Dermis microvascular lymphatic vessel endothelial cell (primary cell): ENCODE results near the gene VPS35. TPM values are rescaled to one million over a fixed set of nuclear protein-coding genes. Genes with fewer than 3 reads are reported as not detected.
"Not testable (repeated sequence)": the region's sequence is repeated elsewhere in the genome, so short reads cannot be mapped to it uniquely, and the experiment has no call there.

Experiments
- DNase-seq, 2 donors: peaks; one replicate each; pipeline versions ENCODE4 v3.0.0 to v3.0.0-alpha.2; 2010; ENCODE audit warnings: low read depth in 2 of 2
- total RNA-seq: library from RNA; depleted of rRNA; stranded (reverse); fragments of >200 nt; gene quantifications from 2 replicates; pipeline ENCODE4 v1.2.1, GENCODE V29; 2014

VPS35 gene
- total RNA-seq, 1 donor from 2014 or later = 73.9 TPM

DNA sequence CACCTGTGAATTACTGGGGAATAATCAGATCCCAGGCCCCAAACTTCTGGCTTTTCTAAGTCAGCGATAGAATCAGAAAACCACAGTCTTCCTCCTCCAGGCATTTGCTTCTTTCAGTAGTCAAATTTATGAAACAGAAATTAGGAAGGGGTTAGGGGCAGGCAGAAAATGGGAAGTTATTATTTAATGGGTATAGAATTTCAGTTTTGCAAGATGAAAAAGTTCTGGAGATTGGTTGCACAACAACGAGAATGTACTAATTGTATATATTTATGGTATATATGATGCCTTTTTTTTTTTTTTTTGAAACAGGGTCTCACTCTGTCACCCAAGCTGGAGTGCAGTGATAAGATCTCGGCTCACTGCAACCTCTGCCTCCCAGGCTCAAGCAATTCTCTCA, 23.9 kb upstream of the VPS35 start:
- DNase-seq = no peak

DNA sequence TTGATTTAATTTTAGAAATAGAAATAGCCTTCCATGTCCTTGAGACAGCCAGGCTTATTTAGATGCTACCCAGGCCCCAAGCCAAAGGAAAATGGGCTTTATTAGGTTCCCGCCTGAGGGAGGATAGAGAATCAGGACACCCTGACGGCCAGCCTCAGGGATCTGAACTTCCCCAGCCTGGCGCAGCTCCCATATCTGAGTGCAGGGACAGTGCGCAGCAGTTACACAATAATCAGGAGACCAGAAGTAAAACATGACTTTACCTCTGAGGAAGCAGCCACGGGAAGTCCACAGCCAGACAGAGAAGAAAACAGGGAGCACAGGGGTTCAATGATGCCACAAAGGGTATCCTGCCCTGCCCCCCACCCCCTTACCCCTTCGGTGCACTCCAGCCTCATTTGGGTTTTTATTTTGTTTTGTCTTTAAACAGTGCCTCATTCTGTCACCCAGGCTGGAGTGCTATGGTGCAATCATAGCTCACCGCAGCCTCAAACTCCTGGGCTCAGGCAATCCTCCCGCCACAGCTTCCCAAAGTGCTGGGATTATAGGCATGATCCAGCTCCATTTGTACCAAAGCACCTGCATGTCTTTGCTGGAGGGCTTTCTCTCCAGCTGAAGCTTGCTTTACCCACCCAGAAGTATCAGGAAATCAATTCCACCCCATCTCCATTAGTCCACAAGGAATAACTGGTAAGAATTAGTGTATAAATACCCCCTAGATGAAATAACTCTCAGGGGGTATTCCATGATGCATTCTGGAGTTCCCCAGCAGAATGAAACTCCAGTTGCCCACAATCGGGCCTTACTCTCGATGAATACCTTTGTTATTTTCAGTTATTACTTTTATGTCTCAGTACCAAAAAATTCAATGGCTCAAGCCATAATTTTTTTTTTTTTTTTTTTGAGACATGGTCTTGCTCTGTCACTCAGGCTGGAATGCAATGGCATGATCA, 22.4 kb upstream of the VPS35 start:
- no peak for DNase-seq

DNA sequence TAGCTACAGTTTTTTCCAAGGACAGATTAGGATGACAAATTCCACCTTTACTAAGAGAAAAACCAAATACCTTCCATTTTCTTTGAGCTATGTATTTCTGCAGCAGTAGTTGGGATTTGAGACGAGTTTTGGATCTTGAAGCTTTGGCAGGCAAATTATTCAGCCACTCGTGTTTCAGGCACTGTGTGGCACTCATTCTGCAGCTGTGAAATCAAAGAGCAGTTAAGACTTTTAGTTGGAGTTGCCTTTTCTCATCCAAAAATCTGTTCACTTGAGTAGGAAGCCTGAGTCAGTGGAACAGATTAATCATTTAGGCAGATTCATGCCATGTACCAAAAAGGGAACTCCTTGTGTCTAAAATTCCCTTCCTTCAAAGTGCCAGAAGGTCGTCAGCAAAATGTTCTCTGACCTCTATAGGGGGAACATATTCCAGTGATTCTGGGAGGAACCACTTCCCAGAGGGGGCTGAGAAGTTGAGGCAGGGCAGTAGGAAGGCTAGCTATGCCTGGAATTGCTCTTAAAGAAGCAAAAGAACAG, 20.6 kb upstream of the VPS35 start:
- DNase-seq = no peak

DNA sequence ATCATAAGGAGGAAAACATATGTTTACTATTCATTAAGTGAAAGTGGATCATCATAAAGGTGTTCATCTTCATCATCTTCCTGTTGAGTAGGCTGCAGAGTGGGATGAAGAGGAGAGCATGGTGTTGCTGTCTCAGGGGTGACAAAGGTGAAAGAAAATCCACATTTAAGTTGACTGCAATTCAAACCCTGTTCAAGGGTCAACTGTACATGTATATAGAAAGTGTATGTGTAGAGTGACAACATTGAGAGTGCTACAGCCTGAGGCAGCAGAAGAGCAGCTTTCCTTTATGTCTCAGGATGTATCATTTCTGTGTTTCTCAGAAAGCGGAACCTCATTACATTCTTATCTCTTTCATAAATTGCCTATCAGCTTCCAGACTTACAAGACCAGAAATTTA, 17.7 kb upstream of the VPS35 start:
- no peak for DNase-seq

DNA sequence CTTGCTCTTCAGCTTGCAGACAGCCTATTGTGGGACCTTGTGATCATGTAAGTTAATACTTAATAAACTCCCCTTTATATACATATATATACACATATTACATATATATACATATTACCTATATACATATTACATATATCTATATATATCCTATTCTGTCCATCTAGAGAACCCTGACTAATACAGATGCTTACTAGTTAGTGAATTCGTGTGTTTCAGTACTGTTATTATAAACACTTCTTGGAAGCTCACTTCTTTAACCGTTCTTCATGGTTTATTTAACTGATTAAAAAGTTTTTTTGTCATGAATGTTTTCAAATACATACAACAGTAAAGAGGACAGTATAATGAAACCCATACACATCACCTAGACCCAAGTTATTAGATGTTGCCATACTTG, 13.1 kb upstream of the VPS35 start:
- DNase-seq = no peak

DNA sequence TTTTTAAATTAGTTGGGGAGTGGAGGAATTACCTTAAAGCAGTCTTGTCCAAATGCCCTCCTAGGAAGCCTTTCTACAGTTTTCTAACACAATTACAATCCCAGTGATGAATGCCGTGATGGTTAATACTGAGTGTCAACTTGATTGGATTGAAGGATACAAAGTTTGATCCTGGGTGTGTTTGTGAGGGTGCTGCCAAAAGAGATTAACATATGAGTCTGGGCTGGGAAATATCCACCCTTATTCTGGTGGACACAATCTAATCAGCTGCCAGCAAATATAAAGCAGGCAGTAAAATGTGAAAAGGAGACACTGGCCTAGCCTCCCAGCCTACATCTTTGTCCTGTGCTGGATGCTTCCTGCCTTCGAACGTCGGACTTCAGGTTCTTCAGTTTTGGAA, 12.6 kb upstream of the VPS35 start:
- DNase-seq = no peak

DNA sequence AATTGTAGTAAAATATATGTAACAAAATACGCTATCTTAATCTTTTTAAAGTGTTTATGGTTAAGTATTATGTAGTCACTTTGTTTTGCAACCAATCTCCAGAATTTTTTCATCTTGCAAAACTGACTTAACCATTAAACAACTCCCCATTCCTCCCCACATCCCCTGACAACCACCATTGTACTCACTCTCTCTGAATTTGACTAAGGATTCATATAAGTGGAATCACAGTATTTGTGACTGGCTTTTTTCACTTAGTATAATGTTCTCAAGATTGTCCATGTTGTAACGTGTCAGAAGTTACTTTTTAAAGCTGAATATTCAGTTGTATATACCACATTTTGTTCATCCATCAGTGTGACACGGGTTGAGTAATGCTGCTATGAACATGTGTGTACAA, 11.1 kb upstream of the VPS35 start:
- DNase-seq = no peak

DNA sequence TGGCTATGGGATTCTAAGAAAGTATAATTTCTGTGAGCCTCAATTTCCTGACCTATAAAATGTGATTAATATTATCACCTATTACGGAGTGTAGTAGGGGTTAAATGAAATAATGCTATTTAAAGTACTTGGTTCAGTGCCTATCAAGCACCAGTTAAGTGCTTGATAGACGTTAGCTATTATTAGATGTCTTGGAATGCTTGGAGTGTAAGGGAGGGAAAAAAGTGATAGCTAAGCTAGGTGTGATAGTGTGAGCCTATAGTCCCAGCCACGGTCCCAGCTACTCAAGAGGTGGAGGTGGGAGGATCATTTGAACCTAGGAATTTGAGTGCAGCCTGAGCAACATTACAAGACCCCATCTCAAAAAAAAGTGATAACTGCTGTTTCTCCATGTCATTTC, 8.0 kb upstream of the VPS35 start:
- DNase-seq = no peak

DNA sequence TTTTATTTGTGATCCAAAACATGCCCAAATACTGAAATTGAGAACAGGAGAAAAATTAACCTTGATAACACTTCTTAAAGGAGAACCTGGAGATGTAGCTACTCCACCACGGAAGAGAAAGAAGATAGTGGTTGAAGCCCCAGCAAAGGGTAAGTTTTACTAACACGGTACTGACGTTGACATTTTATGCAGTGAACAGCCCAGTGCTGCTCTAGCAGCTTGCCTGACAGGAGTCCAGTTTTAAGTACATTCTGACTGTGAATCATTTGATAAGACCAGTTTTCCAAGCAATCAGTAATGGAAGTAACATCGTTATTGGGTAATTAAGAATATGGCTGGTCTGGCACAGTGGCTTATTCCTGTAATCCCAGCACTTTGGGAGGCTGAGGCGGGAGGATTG, 7.0 kb upstream of the VPS35 start:
- no peak for DNase-seq

DNA sequence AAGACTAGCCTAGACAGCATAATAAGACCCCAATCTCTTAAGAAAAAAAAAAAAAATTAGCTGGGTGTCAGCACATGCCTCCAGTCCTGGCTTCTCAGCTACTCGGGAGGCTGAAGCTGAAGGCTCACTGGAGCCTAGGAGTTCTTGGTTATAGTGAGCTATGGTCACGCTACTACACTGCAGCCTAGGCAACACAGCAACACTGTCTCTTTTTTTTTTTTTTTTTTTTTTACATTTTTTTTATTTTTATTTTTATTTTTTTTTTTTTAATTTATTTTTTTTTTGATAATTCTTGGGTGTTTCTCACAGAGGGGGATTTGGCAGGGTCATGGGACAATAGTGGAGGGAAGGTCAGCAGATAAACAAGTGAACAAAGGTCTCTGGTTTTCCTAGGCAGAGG, 4.6 kb upstream of the VPS35 start:
- no peak for DNase-seq

DNA sequence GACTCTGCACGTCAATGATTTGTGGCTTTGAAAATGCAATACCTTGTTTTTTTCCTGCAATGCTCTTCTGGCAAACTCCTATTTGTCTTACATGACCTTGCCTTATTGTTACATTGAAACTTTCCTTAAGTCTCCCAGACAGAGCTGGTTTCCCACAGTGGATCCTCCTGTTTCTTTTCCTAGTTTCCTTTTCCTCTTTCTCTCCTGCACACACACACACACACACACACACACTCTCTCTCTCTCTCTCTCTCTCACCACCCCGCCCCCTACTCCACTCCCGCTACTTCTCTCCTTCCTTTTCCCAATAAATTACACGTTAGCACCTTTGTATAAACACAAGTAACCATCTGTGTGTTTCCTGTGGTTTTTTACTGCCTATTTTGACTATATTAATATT, 2.7 kb upstream of the VPS35 start:
- DNase-seq = peak in 1 of 2 donors; percentile 40

DNA sequence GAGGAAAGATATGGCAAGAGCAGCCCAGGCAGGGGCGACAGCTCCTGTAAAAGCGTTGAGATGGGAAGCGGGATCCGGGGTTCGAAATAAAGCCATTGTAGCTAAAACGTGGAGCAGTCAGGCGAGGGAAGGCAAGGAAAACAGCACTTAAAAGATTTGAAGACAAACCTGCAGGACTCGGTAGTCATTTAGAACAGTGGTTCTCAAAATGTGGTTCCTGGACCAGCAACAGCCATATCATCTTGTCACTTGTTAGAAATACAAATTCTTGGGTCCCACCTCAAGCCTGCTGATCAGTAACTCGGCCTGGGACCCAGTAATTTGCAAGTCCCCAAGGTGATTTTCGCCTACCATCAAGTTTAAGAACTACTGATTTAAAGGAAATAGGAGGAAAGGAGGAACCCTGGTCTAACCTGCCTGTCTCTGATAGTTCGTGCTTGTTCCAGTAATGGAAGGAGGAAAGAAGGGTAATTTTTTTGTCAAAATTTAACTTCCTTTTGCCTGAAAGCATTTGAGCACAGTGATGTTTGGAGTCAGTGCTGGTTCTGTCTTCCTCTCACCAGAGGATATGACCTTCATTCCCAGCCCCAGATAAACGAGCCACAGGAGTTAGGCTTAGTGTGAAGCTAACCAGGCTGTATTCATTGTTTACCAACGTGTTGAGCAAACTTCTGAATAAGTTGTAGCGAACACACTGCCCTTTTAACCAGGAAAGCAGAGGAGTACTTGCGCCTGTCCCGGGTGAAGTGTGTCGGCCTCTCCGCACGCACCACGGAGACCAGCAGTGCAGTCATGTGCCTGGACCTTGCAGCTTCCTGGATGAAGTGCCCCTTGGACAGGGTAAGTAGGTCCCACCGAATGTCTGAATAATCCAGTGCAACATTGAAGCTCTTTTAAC, 1.6 kb upstream of the VPS35 start:
- DNase-seq = peak in 1 of 2 donors; percentile 55

DNA sequence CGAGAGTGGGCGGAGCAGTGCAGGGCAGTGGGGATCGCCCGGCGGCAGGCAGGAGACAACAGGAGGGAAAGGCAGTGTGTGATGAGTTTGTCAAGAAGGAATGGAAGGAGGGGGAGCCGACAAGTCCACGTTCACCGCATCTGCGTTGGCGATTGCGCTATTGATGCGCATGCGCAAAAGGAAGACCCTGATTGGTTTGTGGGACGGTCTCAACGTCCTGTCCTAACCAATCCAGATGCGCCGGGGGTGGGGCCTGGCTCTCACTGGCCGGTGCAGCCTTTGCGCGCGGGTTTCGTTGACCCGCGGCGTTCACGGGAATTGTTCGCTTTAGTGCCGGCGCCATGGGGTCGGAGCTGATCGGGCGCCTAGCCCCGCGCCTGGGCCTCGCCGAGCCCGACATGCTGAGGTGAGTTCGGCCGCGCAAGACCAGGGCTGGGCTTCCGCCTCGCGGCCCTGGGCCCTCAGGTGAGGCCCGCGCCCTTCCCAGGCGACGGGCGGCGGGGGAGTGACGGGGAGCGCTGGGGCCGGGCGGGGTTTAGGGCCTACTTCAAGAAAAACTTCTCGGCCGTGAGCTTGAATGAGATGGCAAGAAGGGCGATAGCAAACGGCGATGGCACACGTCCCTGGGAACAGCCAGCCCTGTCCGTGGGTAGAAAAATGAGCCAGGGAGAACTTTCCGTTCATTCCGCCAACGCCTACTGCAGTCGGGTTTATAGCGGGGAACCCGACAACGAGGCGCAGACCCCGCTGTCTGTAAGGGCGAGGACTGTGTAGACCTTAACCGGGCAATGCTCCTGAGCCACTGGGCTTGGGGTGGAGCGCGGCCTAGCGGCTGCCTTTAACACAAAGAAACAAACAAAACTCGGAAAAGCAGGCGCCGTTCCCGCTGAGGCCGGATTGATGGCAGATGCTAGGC, 645 bp upstream of the VPS35 start, which contains the start of gene ORC6:
Gene ORC6 (plus strand): TSS at position 295 of the 916 bp plus-strand sequence. CDS start 47 bp downstream, at position 342.
- peak; percentile 90 to 96 for DNase-seq

DNA sequence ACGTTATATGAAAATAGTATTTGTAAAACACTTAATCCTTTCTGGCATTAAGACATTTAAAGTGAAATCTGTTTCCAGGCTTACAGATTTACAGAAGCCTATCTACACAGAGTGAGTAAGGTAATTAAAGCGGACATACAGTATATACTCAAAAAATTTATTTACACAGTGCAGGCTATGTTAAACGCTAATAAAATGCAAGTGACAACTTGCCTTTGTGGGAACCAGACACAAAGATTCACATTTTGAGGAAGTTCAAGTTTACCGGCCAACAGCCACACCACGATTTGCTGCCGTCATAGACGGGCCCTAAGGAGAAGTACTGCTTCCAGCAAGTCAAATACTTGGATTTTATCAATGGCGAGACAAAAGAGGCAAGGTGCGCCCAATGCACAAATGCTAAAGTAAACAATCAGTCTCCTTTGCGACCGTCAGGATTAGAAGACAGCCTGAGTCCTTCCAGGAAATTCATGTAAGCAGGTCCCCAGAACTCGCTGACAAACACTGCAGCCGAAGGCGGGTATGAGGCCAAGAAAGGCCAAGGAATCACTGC, 801 bp downstream of the VPS35 start:
- peak in 1 of 2 donors; percentile 26 for DNase-seq

DNA sequence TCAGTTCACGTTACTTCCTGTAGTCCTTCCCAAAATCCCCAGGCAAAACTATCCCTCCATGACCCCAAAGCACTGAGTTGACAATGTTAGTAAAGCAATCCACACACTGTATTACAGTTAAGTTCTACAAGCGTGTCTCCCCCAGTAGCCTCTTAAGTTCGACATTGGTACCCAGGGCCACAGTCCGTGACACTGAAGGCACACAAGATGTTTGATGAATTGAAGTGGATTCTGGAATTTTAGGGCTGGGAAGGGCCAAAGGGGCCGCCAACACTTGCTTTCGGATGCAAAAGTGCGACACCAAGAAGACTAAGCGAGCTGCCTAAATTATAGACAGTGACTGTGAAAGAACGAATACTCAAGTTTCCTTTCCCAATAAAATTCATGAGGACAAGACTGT, 1.5 kb downstream of the VPS35 start:
- no peak for DNase-seq

DNA sequence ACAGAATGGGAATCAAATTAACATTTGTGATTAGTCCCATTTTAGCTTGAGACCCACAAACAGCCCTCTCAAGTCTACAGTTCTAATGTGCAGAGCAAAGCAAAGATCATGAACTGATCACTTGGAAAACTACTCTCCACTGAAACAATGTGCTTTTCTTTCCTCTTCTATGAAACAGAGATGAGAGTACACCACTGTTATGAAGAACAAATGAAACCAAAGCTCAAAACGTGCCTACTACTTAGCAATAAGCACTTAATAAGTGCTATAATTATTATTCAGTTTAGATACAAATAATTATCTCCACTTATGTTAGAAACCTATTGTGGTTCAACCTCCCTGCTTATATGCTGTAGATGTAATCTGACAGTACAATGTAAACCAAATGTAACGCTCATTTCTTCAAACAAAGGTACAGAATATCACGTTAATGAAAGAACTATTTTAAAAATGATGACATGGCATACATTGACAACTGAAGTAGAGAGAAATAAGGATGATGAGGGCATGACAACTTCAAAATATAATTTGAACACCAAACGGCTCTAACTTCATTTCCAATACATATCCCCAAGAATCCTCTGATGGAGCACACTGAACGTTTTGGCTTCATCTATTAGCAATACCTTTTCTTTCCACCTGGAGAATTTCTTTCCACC, 2.0 kb downstream of the VPS35 start:
- DNase-seq = no peak

DNA sequence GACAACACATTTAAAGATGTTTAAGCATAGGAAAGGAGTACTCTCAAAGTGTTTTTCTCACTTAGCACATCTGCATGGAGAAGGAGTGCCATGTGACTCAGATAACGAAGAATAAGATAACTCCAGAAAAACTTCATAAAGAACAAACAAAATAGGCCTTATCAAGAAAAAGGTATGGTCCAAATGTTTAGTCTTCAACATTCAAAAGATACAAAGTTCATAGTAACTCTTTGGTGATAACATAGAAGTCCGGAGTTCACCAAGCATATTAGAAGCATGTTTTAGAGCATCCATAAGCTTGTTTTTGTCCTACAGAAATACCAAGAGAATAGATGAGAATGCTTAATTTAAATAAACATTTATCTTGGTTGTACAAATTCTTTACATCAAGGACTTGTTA, 7.1 kb downstream of the VPS35 start:
- not testable (repeated sequence) for DNase-seq

DNA sequence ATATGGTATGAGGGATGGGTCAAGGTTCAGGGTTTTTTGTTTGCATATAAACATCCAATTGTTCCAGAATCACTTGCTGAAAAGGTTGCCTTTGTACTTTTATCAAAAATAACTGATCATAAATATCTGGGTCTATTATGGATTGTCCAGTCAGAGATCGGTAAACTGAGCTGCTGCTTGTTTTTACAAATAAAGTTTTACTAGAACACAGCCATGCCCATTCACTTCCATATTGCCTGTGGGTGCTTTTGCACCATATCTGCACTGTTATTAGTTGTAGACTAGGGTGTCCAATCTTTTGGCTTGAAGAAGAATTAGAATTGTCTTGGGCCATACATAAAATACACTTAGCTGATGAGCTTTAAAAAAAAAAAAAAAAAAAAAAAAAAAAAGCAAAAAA, 11.0 kb downstream of the VPS35 start:
- not testable (repeated sequence) for DNase-seq

DNA sequence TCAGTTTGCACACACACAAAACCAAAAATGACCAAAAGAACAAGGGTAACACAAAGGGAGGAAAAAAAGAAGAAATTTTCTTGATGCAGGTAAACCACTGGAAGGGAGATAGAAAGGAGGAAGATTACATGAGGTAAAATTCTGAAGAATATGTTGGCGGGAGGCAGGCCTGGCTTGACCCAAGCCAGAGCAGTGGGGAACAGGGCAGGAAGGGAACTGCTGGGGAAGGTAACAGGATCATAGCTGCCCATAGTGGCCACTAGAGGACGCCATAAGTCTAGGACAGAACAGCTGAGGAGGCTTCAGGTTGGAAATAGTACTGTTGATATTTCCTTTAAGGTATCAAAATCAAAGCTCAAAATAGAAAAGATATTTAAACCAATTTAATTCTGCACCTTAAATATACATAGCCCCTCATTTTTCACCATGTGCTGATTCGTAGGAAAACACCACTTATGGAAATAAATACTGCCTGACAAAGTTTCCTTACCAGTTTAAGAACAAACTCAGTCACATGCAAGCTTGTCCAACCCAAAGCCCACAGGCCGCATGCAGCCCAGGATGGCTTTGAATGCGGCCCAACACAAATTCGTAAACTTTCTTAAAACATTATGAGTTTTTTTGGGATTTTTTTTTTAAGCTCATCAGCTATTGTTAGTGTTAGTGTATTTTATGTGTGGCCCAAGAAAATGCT, 15.5 kb downstream of the VPS35 start:
- DNase-seq = peak; percentile 54 to 76
